Aorta (tissue), 5 donors: ENCODE measurements around the gene RELL1. TPM values are rescaled to one million over a fixed set of nuclear protein-coding genes. Genes with fewer than 3 reads are reported as not detected.

Experiments
- ATAC-seq: fragments of 200-7000 bp; cut with Tn5 transposase; one replicate; pipeline ENCODE4 v1.9.1; 2022; ENCODE audit warnings: moderate library complexity; ENCODE audit not compliant: low FRiP score
- DNase-seq, 2 donors: peaks; one replicate each; pipeline ENCODE4 v3.0.0-alpha.2; 2020
- H3K27ac ChIP-seq, 2 donors: one replicate each; pipeline ENCODE4 v1.5.1; 2013; ENCODE audit warnings: low read length in 2 of 2, mild to moderate bottlenecking in 2 of 2, moderate library complexity in 2 of 2, control low read depth in 1 of 2, inconsistent platforms in 1 of 2, low read depth in 1 of 2
- H3K27me3 ChIP-seq, 2 donors: one replicate each; pipeline ENCODE4 v1.6.1; 2013; ENCODE audit warnings: control low read depth in 1 of 2, low read length in 1 of 2, mild to moderate bottlenecking in 1 of 2, moderate library complexity in 1 of 2; ENCODE audit not compliant: insufficient read depth in 2 of 2, control insufficient read depth in 1 of 2
- H3K36me3 ChIP-seq, 2 donors: one replicate each; pipeline ENCODE4 v1.6.1; 2013; ENCODE audit warnings: control low read depth in 1 of 2, low read length in 1 of 2, mild to moderate bottlenecking in 1 of 2; ENCODE audit not compliant: insufficient read depth in 2 of 2, control insufficient read depth in 1 of 2
- H3K4me1 ChIP-seq, 2 donors: one replicate each; pipeline ENCODE4 v1.6.1; 2013; ENCODE audit warnings: low read length in 2 of 2, control low read depth in 1 of 2, mild to moderate bottlenecking in 1 of 2, moderate library complexity in 1 of 2; ENCODE audit not compliant: insufficient read depth in 2 of 2, control insufficient read depth in 1 of 2
- H3K4me3 ChIP-seq, 2 donors: one replicate each; pipeline ENCODE4 v1.5.1; 2013; ENCODE audit warnings: low read length in 2 of 2, control low read depth in 1 of 2, mild to moderate bottlenecking in 1 of 2
- H3K9me3 ChIP-seq: one replicate; pipeline ENCODE4 v1.6.1; 2013; ENCODE audit warnings: mild to moderate bottlenecking, low read length; ENCODE audit not compliant: control insufficient read depth
- WGBS, 2 donors: extraction: QIAGEN DNeasy Blood & Tissue Kit; methylation state at CpG; one replicate each; pipeline ENCODE4 v1.1.7; 2013; 5-methylcytosine and 5-hydroxymethylcytosine counted together
- intact Hi-C, 2 donors: fragments of 100-400 bp; cut with DNase I; formaldehyde crosslinking; loops; one replicate each; pipeline versions ENCODE4 v1.14.2 to v1.15.0; 2022
- long read RNA-seq, 2 donors: library from polyadenylated mRNA; unstranded; transcript quantifications; one replicate each; pipeline ENCODE4 v2.0.0, GENCODE V29; 2020 to 2021
- polyA plus RNA-seq, 2 donors: library from polyadenylated mRNA; stranded (reverse); fragments of 200-250 nt; gene quantifications; one replicate each; pipeline ENCODE4 v1.2.3, GENCODE V29; 2013
- total RNA-seq, 2 donors: library from RNA; stranded (reverse); fragmentation: NEBNext Ultra II Directional; extraction: Animal tissue kit (Norgen Biotek cat#: 25700); gene quantifications; one replicate each; pipeline ENCODE4 v1.2.1, GENCODE V29; 2021
- donor health status: healthy with polysubstance abuse.
- donor health status: Bipolar disorder and iron deficiency.
- donor health status: DM: no; HTN: no; CAD: no.
- donor health status: DM: no; HTN: no; CAD: no.
- donor health status: DM: yes; HTN: yes; CAD: no.

The RELL1 gene, protein sequence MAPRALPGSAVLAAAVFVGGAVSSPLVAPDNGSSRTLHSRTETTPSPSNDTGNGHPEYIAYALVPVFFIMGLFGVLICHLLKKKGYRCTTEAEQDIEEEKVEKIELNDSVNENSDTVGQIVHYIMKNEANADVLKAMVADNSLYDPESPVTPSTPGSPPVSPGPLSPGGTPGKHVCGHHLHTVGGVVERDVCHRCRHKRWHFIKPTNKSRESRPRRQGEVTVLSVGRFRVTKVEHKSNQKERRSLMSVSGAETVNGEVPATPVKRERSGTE
- total RNA-seq (10 to 100 TPM; 33.2 to 42.5 TPM), polyA plus RNA-seq (1 to 10 TPM; 1.3 to 1.4 TPM)
- long read RNA-seq, donor 1, transcript RELL1-202 (7 exons, 1,350 nt): major isoform, 7 of 31 reads
- long read RNA-seq, donor 1, partial matches to known transcripts: 2 of 31 reads
- long read RNA-seq, donor 1, other reads (novel, unspliced or antisense): 20 of 31 reads
- long read RNA-seq, donor 2, transcript RELL1-202 (7 exons, 1,350 nt): major isoform, 6 of 14 reads
- long read RNA-seq, donor 2, partial matches to known transcripts: 2 of 14 reads
- long read RNA-seq, donor 2, other reads (novel, unspliced or antisense): 6 of 14 reads

DNA sequence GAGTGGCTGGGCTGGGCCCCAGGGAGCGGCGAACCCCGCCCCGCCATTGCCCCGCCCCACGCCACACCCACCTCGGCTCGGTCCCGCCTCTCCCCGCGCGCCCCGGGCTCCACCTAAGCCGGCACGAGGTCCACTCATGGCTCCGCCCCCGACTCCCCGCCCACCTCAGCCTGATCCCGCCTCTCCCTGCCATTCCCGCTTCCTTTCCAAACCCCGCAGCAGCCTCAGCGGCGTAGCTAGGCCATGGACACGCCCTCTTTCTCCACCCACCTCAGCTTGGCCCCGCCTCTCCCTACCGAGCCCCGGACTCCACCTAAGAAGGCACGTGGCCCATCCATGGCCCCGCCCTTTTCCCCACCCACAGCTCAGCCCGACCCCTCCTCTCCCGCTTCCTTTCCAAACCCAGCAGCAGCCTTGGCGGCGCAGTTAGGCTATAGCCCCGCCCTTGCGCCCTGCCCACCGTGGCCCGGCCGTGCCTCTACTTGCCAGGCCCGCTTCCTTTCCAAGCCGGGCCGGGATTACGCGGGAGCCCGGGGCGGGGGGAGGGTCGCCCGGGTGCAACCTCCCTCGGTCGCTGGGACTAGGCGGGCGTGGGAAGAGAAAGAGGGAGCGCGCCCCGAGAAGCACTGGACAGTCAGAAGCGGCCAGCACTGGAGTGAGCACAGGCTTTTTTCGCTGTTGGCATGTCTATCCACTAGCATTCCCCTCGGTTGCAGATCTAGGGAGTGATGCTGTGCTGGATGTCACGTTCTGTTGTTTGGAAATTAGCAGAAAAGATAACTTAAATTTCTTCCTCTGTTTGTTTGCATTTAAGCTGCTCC is at the start of gene RELL1:
Gene RELL1 (minus strand): TSS at position 4 of the 821 bp plus-strand sequence. CDS start 89 bp downstream, outside the sequence.
- Histone ChIP-seq H3K4me1 (peaks cover 0 to 3% of the 10 kb centered on the region in 2 donors), H3K4me3 (peak within 1 kb of the TSS; percentile 44 to 71), H3K9me3 (no peaks in the 10 kb centered on the region), H3K27me3 (no peaks in the 10 kb centered on the region), H3K36me3 (no peaks in the 10 kb centered on the region), H3K27ac (peak within 1 kb of the TSS in 1 of 2 donors; percentile 78)
- 0 to 1% methylated on average over 44 to 58 of the region's 58 CpGs for WGBS, 2 donors
- DNase-seq: peak; percentile 100
- intact Hi-C loops: loop anchor here (5.0 to 10.0 kb wide), 3 partner anchors 71 to 348 kb away; no protein-coding TSS in a partner anchor
- peak; percentile 99 for ATAC-seq

DNA sequence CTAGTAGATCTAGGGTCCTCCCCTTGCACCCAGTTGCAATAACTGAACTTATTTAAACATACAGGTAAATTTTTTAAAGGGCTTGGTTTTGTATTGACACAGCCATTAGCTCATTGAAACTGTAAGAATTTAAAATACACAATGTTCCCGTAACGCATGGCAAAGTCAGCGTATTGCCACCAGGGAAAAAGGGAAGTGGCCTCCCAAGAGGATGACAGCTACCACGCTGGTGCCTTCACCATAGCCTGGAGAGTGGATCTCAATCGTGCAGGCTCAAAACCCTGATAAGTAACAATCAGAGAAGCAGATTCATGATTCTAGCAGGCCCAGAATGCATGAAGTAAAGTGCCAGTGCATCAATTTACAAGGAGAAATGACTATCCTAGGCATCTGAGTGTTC is 49.4 kb upstream of the RELL1 start:
- Histone ChIP-seq H3K36me3 (no peaks in the 10 kb centered on the region), H3K4me3 (no peak overlapping the region), H3K27ac (no peak overlapping the region), H3K4me1 (no peaks in the 10 kb centered on the region), H3K9me3 (no peaks in the 10 kb centered on the region), H3K27me3 (no peaks in the 10 kb centered on the region)
- no peak for ATAC-seq
- intact Hi-C loops: no loop called here
- DNase-seq: peak in 1 of 2 donors; percentile 62
- WGBS, 2 donors: 88 to 91% methylated on average over 5 of the region's 5 CpGs

DNA sequence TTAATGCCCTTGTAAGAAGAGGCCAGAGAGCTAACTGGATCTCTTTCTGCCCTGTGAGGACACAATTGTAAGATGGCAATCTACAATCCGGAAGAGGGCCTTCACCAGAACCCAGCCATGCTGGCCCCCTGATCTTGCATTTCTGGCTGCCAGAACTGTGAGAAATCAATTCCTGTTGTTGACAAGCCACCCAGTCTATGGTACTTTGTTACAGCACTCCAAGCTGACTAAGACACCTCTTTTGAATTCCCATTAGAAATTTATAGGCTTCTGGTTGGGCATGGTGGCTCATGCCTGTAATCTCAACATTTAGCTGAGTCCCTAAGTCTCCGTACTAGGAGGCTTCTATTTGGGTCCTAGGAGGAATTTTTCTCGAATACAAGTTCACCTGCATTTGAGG is 48.8 kb upstream of the RELL1 start:
- intact Hi-C loops: no loop called here
- H3K27me3 ChIP-seq: no peaks in the 10 kb centered on the region
- no peak overlapping the region for H3K4me3 ChIP-seq
- ATAC-seq (no peak), DNase-seq (no peak)
- no peaks in the 10 kb centered on the region for H3K36me3 ChIP-seq
- no peak overlapping the region for H3K27ac ChIP-seq
- H3K4me1 ChIP-seq: no peaks in the 10 kb centered on the region
- no peaks in the 10 kb centered on the region for H3K9me3 ChIP-seq
- 91 to 94% methylated on average over 3 of the region's 3 CpGs for WGBS, 2 donors

DNA sequence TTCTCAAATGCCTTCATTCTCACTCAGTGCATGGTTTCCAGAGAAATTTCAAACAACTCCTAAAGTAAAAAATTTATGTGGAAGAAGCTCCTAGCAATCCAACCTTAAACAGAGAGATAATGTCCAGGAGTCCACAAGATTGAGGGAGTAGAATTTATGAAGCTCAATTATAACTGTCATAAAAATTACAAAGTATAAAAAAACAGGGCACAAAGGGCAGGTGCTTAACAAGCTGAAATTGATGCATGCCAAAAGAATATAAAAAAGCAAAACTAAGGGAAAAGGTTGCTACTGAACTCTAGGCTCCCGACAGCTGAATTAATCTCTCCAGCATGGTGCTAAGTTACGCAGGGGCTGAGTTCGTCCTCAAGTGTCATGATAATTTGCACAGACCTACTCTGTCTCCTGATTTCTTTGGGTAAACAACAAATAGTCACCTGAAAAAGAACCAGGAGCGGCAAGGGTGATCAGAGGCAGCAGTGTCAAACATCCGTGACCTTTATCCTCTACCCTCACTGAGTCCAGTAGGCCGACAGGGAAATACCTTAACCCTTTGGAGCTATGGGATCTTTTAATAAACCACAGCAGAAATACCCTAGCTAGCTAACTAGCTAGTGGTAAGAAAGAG is 47.2 kb upstream of the RELL1 start:
- Histone ChIP-seq H3K27ac (no peak overlapping the region), H3K4me1 (no peaks in the 10 kb centered on the region), H3K9me3 (no peaks in the 10 kb centered on the region), H3K27me3 (no peaks in the 10 kb centered on the region), H3K4me3 (no peak overlapping the region), H3K36me3 (no peaks in the 10 kb centered on the region)
- no peak for ATAC-seq
- DNase-seq: no peak
- 59 to 61% methylated on average over 6 of the region's 6 CpGs for WGBS, 2 donors
- intact Hi-C loops: no loop called here

DNA sequence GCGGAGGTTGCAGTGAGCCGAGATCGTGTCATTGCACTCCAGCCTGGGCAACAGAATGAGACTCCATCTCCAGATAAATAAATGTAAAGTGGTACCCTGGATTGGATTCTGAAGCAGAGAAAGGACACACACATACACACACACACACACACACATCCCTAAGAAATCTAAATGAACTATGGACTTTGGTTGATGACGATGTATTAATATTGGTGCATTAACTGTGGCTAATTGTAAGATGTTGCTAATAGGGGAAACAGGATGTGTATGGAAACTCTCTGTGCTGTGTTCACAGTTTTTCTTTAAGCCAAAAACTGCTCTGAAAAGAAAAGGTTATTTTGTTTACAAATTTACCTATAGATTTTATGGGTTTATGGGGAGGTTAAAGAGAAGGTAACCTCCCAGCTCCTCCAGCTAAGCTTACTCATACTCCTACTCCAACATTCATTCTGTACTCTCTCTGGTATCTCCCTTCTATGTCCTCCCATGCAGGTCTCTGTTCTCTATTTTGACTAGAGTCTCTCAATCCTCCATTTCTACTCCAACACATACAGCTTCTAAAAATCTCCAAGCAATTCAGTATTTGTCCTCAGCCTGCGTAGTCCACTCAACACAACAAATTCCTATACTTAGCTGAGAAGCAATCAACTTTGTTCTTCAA is 46.5 kb upstream of the RELL1 start:
- no peak overlapping the region for H3K27ac ChIP-seq
- H3K36me3 ChIP-seq: no peaks in the 10 kb centered on the region
- H3K4me1 ChIP-seq: no peaks in the 10 kb centered on the region

DNA sequence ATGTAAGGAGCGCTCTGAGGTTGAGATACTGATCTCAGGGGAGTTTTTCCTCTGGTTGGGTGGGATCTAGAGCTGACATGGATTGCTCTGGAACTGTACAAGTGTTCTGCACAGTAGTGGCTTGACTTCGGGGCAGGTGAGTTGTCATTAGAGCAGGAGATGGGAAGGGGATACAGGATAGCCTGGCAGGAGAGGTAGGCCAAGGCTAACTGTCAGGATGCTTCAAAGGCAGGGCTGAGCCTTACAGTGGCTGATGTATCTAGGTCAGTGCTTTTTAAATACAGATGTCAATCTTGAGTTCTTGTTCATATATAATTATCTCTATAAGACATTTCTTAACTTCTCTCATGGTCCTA is 43.5 kb upstream of the RELL1 start:
- ATAC-seq: no peak

More for the DNA sequence above, 46.5 kb upstream of the RELL1 start:
- ATAC-seq (no peak), DNase-seq (no peak)
- 93 to 97% methylated on average over 5 of the region's 5 CpGs for WGBS, 2 donors
- Histone ChIP-seq H3K4me3 (no peak overlapping the region), H3K27me3 (no peaks in the 10 kb centered on the region), H3K9me3 (no peaks in the 10 kb centered on the region)
- intact Hi-C loops: no loop called here

DNA sequence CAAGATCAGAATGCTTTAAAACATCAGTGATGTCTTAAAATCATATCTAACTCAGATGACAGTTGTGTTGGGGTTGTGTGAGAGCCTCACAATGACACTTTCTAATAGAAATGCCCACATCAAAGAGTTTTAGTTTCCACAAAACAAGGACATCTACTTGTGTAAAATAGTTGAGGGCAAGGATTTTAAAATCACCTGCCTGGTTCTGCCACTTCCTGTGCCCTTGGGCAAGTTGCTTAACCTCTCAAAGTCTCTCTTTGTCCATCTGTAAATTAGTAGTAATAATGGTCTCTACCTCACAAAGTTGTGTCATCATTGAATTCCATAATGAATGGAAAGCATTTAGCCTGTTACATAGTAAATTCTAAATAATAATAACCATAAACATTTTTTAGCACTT is 41.9 kb upstream of the RELL1 start:
- H3K4me3 ChIP-seq: no peak overlapping the region
- no peaks in the 10 kb centered on the region for H3K4me1 ChIP-seq
- DNase-seq (no peak), ATAC-seq (no peak)
- H3K36me3 ChIP-seq: no peaks in the 10 kb centered on the region
- no peak overlapping the region for H3K27ac ChIP-seq
- no peaks in the 10 kb centered on the region for H3K9me3 ChIP-seq
- H3K27me3 ChIP-seq: no peaks in the 10 kb centered on the region
- intact Hi-C loops: no loop called here

More for the DNA sequence above, 43.5 kb upstream of the RELL1 start:
- Histone ChIP-seq H3K4me3 (no peak overlapping the region), H3K27me3 (no peaks in the 10 kb centered on the region), H3K36me3 (no peaks in the 10 kb centered on the region), H3K9me3 (no peaks in the 10 kb centered on the region), H3K27ac (no peak overlapping the region), H3K4me1 (no peaks in the 10 kb centered on the region)
- no peak for DNase-seq
- intact Hi-C loops: no loop called here
- WGBS, 2 donors: 78 to 92% methylated on average over 2 of the region's 2 CpGs

DNA sequence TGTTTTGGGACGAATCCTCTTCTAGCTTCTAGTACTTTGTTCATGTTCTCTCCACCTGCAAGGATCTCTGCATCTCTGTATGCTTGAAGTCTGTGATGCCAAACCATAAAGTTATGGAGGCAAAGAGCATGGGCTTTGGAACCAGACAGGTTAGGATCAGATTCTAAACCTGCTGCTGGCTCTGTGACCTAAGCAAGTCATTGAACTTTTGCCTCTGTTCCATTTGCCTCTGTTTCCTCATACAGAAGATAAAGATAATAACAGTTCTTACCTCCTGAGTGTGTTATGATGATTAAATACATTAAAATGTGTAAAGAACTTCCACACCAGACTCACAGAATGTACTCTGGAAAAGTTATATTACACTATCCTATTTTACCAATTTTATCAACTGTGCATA is 41.5 kb upstream of the RELL1 start:
- DNase-seq: no peak
- Histone ChIP-seq H3K36me3 (no peaks in the 10 kb centered on the region), H3K9me3 (no peaks in the 10 kb centered on the region), H3K27ac (no peak overlapping the region), H3K27me3 (no peaks in the 10 kb centered on the region), H3K4me3 (no peak overlapping the region), H3K4me1 (no peaks in the 10 kb centered on the region)
- no peak for ATAC-seq
- intact Hi-C loops: no loop called here
- WGBS, 2 donors: 81 to 96% methylated on average over 1 of the region's 1 CpG
